Mammary epithelial cell (primary cell): ENCODE measurements around the gene C1QL2.

Experiments used
- CTCF ChIP-seq, 2 donors: IDR thresholded peaks in 1 of 2; conservative IDR thresholded peaks in 1 of 2; 2 replicates each; pipeline ENCODE4 v1.5.1; 2011 to 2012; ENCODE audit warnings: inconsistent platforms in 2 of 2, low read length in 2 of 2, mild to moderate bottlenecking in 2 of 2, control low read depth in 1 of 2, low read depth in 1 of 2; ENCODE audit not compliant: insufficient read depth in 1 of 2; ENCODE audit errors: extremely low read depth in 1 of 2
- EZH2 ChIP-seq: IDR thresholded peaks from 2 replicates; pipeline ENCODE4 v1.6.1; 2012; ENCODE audit warnings: low read length, inconsistent platforms, borderline replicate concordance

GRCh38 chr2:119147776-119148715 lies 10.5 kb downstream of the C1QL2 start:
- no peak for TF ChIP-seq CTCF (conservative IDR thresholded peaks at IDR 0.05 in 1 of 2, IDR thresholded peaks at IDR 0.05 in 1 of 2; ENCODE audit: extremely low read depth in 1 of 2, insufficient read depth in 1 of 2, low read depth in 1 of 2, low read length in 2 of 2)
- TF ChIP-seq EZH2: no peak
